Epithelial cell of esophagus (primary cell): ENCODE data around the gene SEPTIN12.

ENCODE experiments used
- DNase-seq: peaks from one replicate; pipeline ENCODE4 v3.0.0; 2010; ENCODE audit warnings: low read depth
- H3K4me3 ChIP-seq: 2 replicates; pipeline ENCODE4 v1.5.1; 2011; ENCODE audit warnings: mild to moderate bottlenecking, low read length, control low read depth
- CTCF ChIP-seq: IDR thresholded peaks from 2 replicates; pipeline ENCODE4 v1.5.1; 2011; ENCODE audit warnings: low read depth, mild to moderate bottlenecking, low read length, control low read depth, inconsistent platforms; ENCODE audit not compliant: insufficient read depth; ENCODE audit errors: missing control alignments

Gene SEPTIN12

GRCh38 chr16:4828567-4829321, 40.6 kb upstream of the SEPTIN12 start:
- DNase-seq = no peak
- no peak for TF ChIP-seq CTCF
- H3K4me3 ChIP-seq = no peak overlapping the region

- no peak overlapping the region for H3K4me3 ChIP-seq
- DNase-seq = no peak
- TF ChIP-seq CTCF = no peak
These were observed 38.8 kb upstream of the SEPTIN12 start for GRCh38 chr16:4826980-4827379.

GRCh38 chr16:4826526-4826925, 38.4 kb upstream of the SEPTIN12 start:
- TF ChIP-seq CTCF = no peak
- no peak overlapping the region for H3K4me3 ChIP-seq
- no peak for DNase-seq

GRCh38 chr16:4825196-4825595, 37.1 kb upstream of the SEPTIN12 start:
- DNase-seq = no peak
- no peak overlapping the region for H3K4me3 ChIP-seq
- TF ChIP-seq CTCF = no peak

GRCh38 chr16:4820652-4821051, 32.5 kb upstream of the SEPTIN12 start:
- TF ChIP-seq CTCF = no peak
- no peak for DNase-seq
- no peak overlapping the region for H3K4me3 ChIP-seq

- no peak for DNase-seq
- no peak overlapping the region for H3K4me3 ChIP-seq
- TF ChIP-seq CTCF = no peak
These were observed 26.5 kb upstream of the SEPTIN12 start for GRCh38 chr16:4814542-4815173.
